Lower leg skin (tissue), 3 donors: ENCODE data around the gene GPNMB.

ENCODE experiments used
- CTCF ChIP-seq, 3 donors: fragments of 450-650 bp; IDR thresholded peaks; one replicate each; pipeline ENCODE4 v1.5.1; 2016; ENCODE audit warnings: antibody characterized with exemption in 3 of 3, mild to moderate bottlenecking in 3 of 3, moderate library complexity in 2 of 3
- POLR2A ChIP-seq, 2 donors: fragments of 450-650 bp; IDR thresholded peaks; one replicate each; pipeline ENCODE4 v1.6.1; 2016 to 2017; ENCODE audit warnings: antibody characterized with exemption in 2 of 2, mild to moderate bottlenecking in 1 of 2, moderate library complexity in 1 of 2

GRCh38 chr7:23220690-23221305 is 25.8 kb upstream of the GPNMB start:
- no peak for TF ChIP-seq POLR2A (IDR thresholded peaks at IDR 0.05)
- TF ChIP-seq CTCF (IDR thresholded peaks at IDR 0.05) = no peak
